RCC 7860 (cell line): ENCODE data around the gene SAMM50.

Experiments
- DNase-seq: peaks from one replicate; pipeline ENCODE4 v3.0.0-alpha.2; 2015; ENCODE audit warnings: low spot score
- FAIRE-seq: peaks from 2 replicates; lab custom pipeline; 2012; peaks lifted over from hg19 to GRCh38; lab: Jason Lieb, UNC

Gene SAMM50

GRCh38 chr22:44026630-44027511, 71.6 kb downstream of the SAMM50 start:
- FAIRE-seq (no peak), DNase-seq (no peak)

GRCh38 chr22:44028091-44028490, 72.8 kb downstream of the SAMM50 start:
- no peak for FAIRE-seq
- DNase-seq = no peak

- FAIRE-seq = no peak
- DNase-seq = no peak
These were observed 73.8 kb downstream of the SAMM50 start for GRCh38 chr22:44029069-44029468.

- no peak for FAIRE-seq
- DNase-seq = no peak
These were observed 74.9 kb downstream of the SAMM50 start for GRCh38 chr22:44030051-44030701.

GRCh38 chr22:44030702-44031082, 75.5 kb downstream of the SAMM50 start:
- DNase-seq (no peak), FAIRE-seq (no peak)

- DNase-seq = no peak
- FAIRE-seq = no peak
These were observed 76.1 kb downstream of the SAMM50 start for GRCh38 chr22:44031158-44031952.

- DNase-seq (no peak), FAIRE-seq (no peak)
These were observed 77.0 kb downstream of the SAMM50 start for GRCh38 chr22:44032126-44032730.

- FAIRE-seq = no peak
- no peak for DNase-seq
These were observed 78.0 kb downstream of the SAMM50 start for GRCh38 chr22:44033287-44033686.

- no peak for DNase-seq
These were observed 78.5 kb downstream of the SAMM50 start for GRCh38 chr22:44033694-44034093.

GRCh38 chr22:44037519-44038375, 82.5 kb downstream of the SAMM50 start:
- peak; percentile 83 for DNase-seq
- FAIRE-seq = peak; percentile 94

More at GRCh38 chr22:44033694-44034093, 78.5 kb downstream of the SAMM50 start:
- FAIRE-seq = no peak

- DNase-seq (no peak), FAIRE-seq (no peak)
These were observed 84.4 kb downstream of the SAMM50 start for GRCh38 chr22:44039566-44040171.

GRCh38 chr22:44042249-44043218, 87.3 kb downstream of the SAMM50 start:
- FAIRE-seq = no peak
- no peak for DNase-seq

GRCh38 chr22:44045145-44045544, 89.9 kb downstream of the SAMM50 start:
- DNase-seq = no peak
- no peak for FAIRE-seq
